ENCODE measurements around the gene GCHFR.

GRCh38 chr15:40775740-40776536 is 12.1 kb downstream of the GCHFR start:
- no peak for TF ChIP-seq POLR2AphosphoS5 (IDR thresholded peaks at IDR 0.05; ENCODE audit: borderline replicate concordance, low read depth, low read length)
- no peak for TF ChIP-seq EZH2 (IDR thresholded peaks at IDR 0.05)
- TF ChIP-seq FOXP2 (optimal IDR thresholded peaks at IDR 0.05; ENCODE audit: control extremely low read depth, extremely low read length, insufficient read depth), result no peak

All from SK-N-MC (cell line).